ENCODE data around the gene C16orf96.

C16orf96 gene

DNA sequence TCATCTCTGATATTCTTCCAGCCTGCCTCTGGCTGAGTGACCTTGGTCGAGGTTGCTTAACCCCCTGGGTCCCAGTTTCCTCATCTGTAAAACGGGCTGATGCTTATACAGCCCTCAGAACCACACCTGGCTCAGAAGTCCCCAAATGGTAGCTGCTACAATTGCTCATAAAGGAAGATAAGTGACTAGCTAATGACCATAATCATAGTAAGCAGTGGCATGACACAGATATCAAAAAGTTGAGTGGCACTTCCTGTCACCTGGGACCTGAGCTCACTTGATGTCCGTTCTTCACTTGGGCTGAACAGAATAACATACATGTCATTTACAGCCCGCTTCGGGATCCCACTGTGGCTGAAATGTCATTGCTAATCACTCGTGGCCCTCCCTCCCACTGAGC lies 70.3 kb downstream of the C16orf96 start:
- Histone ChIP-seq H3K36me3 (ENCODE audit: insufficient read depth, low read depth, low read length) (0 out of 2 replicates have a peak, but pooled peaks cover 6% of the 10 kb centered on the region), H3K27ac (ENCODE audit: low read length) (no peak overlapping the region), H3K9ac (ENCODE audit: low read depth, low read length) (no peak overlapping the region), H3K4me1 (ENCODE audit: insufficient read depth, low read length) (0 out of 2 replicates have a peak, but pooled peaks cover 6% of the 10 kb centered on the region), H3K9me3 (ENCODE audit: insufficient read depth, low read depth, low read length) (peaks cover 4% of the 10 kb centered on the region), H3K4me3 (ENCODE audit: low read length) (peak overlapping the region; percentile 97; the same call in 1 of the 2 replicates), H3K27me3 (ENCODE audit: insufficient read depth, low read length) (no peaks in the 10 kb centered on the region)

DNA sequence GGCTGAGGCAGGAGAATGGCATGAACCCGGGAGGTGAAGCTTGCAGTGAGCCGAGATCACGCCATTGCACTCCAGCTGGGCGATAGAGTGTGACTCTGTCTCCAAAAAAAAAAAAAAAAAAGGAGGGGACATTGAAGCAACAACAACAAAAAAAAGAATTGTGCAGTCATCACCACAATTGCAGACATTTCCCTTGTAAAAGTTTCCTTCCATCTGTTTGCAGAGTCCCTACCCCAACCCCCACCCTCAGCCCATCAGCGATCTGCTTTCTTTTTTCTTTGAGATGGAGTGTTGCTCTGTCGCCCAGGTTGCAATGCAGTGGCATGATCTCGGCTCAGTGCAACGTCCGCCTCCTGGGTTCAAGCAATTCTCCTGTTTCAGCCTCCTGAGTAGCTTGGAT lies 72.1 kb downstream of the C16orf96 start:
- Histone ChIP-seq H3K9me3 (ENCODE audit: insufficient read depth, low read depth, low read length) (peaks cover 8% of the 10 kb centered on the region), H3K9ac (ENCODE audit: low read depth, low read length) (no peak overlapping the region), H3K27me3 (ENCODE audit: insufficient read depth, low read length) (no peaks in the 10 kb centered on the region), H3K4me1 (ENCODE audit: insufficient read depth, low read length) (0 out of 2 replicates have a peak, but pooled peaks cover 6% of the 10 kb centered on the region), H3K36me3 (ENCODE audit: insufficient read depth, low read depth, low read length) (0 out of 2 replicates have a peak, but pooled peaks cover 6% of the 10 kb centered on the region), H3K4me3 (ENCODE audit: low read length) (no peak overlapping the region), H3K27ac (ENCODE audit: low read length) (no peak overlapping the region)

DNA sequence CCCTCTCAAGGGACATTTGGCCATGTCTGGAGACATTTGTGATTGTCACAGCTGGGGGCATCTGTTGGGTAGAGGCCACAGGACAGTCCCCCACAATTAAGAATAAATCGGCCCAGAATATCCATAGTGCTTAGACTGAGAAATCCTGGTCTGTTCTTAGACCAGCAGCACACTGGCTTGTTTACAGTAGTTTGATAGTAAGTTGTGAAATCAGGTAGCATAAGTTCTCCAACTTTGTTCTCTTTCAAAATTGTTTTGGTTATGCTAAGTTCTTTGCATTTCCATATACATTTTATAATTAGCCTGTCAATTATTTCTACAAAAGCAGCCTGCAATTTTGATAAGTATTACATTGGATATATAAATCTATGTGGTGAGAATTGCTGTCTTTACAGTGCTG lies 75.3 kb downstream of the C16orf96 start:
- peaks cover 13% of the 10 kb centered on the region; the same call in 1 of the 2 replicates for H3K36me3 ChIP-seq (ENCODE audit: insufficient read depth, low read depth, low read length)
- H3K9me3 ChIP-seq (ENCODE audit: insufficient read depth, low read depth, low read length): peaks cover 8% of the 10 kb centered on the region
- H3K27ac ChIP-seq (ENCODE audit: low read length): no peak overlapping the region
- H3K9ac ChIP-seq (ENCODE audit: low read depth, low read length): no peak overlapping the region
- no peak overlapping the region for H3K4me3 ChIP-seq (ENCODE audit: low read length)
- no peaks in the 10 kb centered on the region for H3K27me3 ChIP-seq (ENCODE audit: insufficient read depth, low read length)
- H3K4me1 ChIP-seq (ENCODE audit: insufficient read depth, low read length): no peaks in the 10 kb centered on the region

DNA sequence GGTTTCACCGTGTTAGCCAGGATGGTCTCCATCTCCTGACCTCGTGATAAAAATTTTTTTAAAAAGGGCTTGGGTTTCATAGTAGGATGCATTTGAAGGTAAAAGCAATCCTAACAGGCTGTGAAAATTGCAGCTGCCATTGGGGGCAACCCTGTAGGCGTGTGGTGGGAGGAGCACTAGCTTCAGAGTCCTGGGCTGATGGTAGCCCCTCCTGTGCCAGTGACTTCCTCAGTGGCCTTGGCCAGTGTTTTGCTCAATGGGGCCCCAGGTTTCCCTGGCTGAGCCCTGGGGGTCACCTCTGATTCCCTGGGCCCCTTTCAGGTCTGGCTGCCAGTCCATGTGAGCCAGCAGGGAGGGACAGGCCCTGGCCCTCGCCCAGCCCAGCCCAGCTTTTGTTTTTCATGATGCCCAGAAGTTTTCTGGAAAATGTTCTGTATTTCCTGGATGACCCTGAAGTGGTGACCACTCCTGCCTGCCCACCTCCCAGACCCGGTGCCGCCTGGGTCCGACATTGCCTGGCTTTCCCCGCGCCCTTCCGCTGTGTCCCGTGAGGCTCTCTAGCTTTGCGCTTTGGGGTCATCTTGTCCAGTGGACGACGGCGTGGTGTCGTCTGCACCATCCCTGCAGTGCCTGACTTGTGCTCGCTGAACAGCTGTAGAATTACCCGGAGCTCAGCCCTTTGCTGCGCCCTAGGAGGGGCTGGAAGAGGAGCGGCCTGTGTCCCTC lies 77.9 kb downstream of the C16orf96 start:
- H3K9ac ChIP-seq (ENCODE audit: low read depth, low read length): no peak overlapping the region
- H3K36me3 ChIP-seq (ENCODE audit: insufficient read depth, low read depth, low read length): peaks cover 7% of the 10 kb centered on the region; the same call in 1 of the 2 replicates
- no peak overlapping the region for H3K4me3 ChIP-seq (ENCODE audit: low read length)
- H3K27me3 ChIP-seq (ENCODE audit: insufficient read depth, low read length): no peaks in the 10 kb centered on the region
- no peaks in the 10 kb centered on the region for H3K4me1 ChIP-seq (ENCODE audit: insufficient read depth, low read length)
- H3K27ac ChIP-seq (ENCODE audit: low read length): no peak overlapping the region
- H3K9me3 ChIP-seq (ENCODE audit: insufficient read depth, low read depth, low read length): peaks cover 8% of the 10 kb centered on the region

DNA sequence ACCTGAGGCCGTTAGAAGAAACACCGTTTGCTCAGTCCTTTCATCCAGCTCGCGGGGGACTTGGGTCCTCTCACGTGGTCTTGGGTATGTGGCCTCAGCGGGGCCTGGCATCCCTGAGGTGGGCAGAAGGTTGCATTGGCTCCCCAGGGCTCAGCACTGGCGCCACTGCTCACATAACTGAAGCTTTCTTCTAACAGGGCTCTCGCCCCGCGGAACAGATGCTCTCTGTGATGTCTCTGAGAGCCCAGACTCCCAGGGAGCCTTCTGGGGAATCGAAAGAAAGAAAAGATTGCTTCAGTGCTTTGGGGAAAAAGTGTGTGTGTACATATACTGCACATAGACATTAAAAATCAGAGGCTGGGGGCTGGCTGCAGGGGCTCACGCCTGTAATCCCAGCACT lies 78.6 kb downstream of the C16orf96 start:
- Histone ChIP-seq H3K4me3 (ENCODE audit: low read length) (no peak overlapping the region), H3K4me1 (ENCODE audit: insufficient read depth, low read length) (no peaks in the 10 kb centered on the region), H3K27me3 (ENCODE audit: insufficient read depth, low read length) (no peaks in the 10 kb centered on the region), H3K9me3 (ENCODE audit: insufficient read depth, low read depth, low read length) (peaks cover 8% of the 10 kb centered on the region), H3K36me3 (ENCODE audit: insufficient read depth, low read depth, low read length) (peaks cover 7% of the 10 kb centered on the region; the same call in 1 of the 2 replicates), H3K9ac (ENCODE audit: low read depth, low read length) (no peak overlapping the region), H3K27ac (ENCODE audit: low read length) (no peak overlapping the region)

DNA sequence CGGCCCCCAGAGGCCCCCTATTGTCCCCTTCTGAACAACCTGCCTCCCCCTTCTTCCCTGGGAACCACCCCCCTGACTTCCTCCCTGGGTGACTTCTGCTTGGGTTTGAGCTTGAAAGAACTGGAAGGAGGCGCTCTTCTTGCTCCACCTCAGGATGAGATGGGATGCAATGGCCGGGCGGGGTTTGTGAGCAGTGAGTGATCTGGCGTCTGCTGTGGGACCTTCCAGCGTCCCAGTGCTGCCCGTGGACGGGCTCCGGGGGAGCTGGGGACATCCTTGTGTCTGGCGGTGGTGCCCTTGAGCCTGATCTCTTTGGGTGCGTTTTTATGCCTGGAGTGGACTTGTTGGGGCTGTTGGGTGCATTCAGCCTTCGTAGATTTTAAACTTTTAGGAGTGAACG lies 80.1 kb downstream of the C16orf96 start:
- peaks cover 6% of the 10 kb centered on the region for H3K9me3 ChIP-seq (ENCODE audit: insufficient read depth, low read depth, low read length)
- no peak overlapping the region for H3K4me3 ChIP-seq (ENCODE audit: low read length)
- H3K4me1 ChIP-seq (ENCODE audit: insufficient read depth, low read length): no peaks in the 10 kb centered on the region
- H3K27me3 ChIP-seq (ENCODE audit: insufficient read depth, low read length): no peaks in the 10 kb centered on the region
- H3K9ac ChIP-seq (ENCODE audit: low read depth, low read length): no peak overlapping the region; the same call in 1 of the 2 replicates
- peaks cover 7% of the 10 kb centered on the region; the same call in 1 of the 2 replicates for H3K36me3 ChIP-seq (ENCODE audit: insufficient read depth, low read depth, low read length)
- H3K27ac ChIP-seq (ENCODE audit: low read length): no peak overlapping the region

DNA sequence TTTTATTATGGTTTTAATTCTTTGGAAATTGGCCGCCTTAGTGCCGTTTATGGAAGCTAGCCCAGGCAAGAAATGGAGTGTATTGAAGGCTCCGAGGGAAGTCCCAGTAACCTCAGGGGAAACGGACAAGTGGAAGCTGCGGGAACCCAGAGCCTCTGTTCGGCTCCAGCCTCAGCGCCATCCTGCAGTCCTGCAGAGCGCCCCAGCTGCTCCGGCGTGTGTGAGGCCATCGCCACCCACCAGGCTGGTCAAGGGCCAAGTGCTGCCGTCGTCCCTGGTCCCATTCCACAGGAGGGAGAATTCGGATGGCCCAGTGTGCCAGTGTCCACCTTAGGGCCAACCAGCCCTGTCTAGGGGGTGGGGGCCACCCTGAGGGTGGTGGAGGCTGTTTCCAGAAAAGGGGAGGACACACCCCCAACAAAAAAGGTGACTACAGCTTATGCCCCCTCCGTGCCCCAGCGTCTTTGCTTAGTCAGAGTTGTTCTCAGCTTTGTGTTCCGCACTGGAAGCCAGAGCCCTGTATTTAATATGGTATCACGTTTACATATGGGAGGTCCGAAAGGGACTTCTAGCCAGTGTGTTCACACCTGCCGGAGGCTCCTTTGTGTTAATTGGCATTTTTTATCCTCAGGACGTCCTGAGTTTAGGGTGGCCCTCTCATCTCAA lies 81.5 kb downstream of the C16orf96 start:
- no peak overlapping the region for H3K27ac ChIP-seq (ENCODE audit: low read length)
- H3K9me3 ChIP-seq (ENCODE audit: insufficient read depth, low read depth, low read length): no peaks in the 10 kb centered on the region
- no peaks in the 10 kb centered on the region for H3K27me3 ChIP-seq (ENCODE audit: insufficient read depth, low read length)
- no peak overlapping the region for H3K9ac ChIP-seq (ENCODE audit: low read depth, low read length)
- H3K4me3 ChIP-seq (ENCODE audit: low read length): no peak overlapping the region
- no peaks in the 10 kb centered on the region for H3K4me1 ChIP-seq (ENCODE audit: insufficient read depth, low read length)
- peaks cover 7% of the 10 kb centered on the region; the same call in 1 of the 2 replicates for H3K36me3 ChIP-seq (ENCODE audit: insufficient read depth, low read depth, low read length)

DNA sequence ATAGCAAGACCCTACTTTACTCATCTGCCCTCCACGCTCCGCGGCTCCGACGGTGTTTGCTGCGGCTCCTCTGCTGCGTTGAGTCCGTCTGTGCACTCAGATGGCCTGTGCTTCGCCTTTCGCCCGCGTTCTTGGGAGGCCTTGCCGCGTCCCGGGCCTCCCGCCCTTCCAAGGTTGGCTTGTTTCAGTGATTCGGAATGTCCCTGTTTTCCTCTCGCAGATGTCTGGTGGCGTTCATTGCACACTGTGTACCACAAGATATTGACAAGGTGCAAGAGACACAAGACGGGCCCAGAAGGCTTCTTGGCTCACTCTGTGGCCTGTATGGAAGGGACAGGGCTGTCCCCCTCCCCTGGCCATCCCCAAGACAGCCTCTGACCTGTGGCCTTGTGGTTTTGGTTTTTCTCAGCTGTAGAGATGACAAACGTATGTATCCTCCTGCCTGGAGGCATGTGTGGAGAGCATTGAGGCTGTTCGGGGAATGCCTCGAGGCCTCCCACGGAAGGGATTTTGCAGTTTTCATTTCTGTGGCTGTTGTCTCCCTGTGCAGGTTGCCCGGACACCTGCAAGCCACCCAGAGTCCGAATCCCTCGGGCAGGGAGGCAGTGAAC lies 83.9 kb downstream of the C16orf96 start:
- H3K27ac ChIP-seq (ENCODE audit: low read length): no peak overlapping the region
- no peak overlapping the region for H3K9ac ChIP-seq (ENCODE audit: low read depth, low read length)
- no peaks in the 10 kb centered on the region for H3K4me1 ChIP-seq (ENCODE audit: insufficient read depth, low read length)
- no peaks in the 10 kb centered on the region for H3K9me3 ChIP-seq (ENCODE audit: insufficient read depth, low read depth, low read length)
- no peaks in the 10 kb centered on the region for H3K27me3 ChIP-seq (ENCODE audit: insufficient read depth, low read length)
- peaks cover under 1% of the 10 kb centered on the region; the same call in 1 of the 2 replicates for H3K36me3 ChIP-seq (ENCODE audit: insufficient read depth, low read depth, low read length)
- H3K4me3 ChIP-seq (ENCODE audit: low read length): no peak overlapping the region

DNA sequence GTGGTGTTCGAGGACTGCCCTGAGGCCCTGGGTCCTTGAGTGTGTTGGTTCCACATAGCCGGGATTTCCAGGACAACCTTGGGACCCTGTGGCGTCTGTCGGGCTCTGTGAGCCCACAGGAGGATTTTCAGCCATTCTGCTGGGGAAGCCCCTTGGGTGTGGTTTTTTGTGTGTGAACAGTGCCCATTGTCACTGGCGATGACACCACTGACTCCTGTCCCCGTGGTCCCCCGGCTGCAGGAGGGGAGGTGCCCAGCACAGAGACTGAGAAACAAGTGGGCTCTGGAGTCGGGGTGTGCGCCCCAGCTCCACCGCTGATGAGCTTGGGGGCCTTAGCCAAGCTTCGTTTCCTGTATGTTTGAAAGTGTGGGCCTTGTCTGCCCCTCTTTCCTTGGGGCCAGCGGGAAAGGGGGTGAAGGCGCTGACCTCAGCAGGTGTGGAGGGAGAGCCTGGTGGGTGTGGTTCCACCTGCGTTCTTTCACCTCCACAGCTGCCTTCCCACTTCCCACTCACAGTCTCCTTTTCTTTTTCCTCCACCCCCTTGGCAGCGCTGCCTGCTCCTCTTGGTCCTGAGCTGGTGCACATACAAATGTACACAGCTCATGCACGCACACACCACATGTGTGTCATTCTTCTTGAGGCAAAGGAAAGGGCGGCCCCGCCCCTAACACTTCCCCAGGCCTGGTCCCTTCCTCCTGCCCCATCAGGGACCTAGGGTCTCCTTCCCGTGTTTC lies 84.6 kb downstream of the C16orf96 start:
- Histone ChIP-seq H3K4me3 (ENCODE audit: low read length) (no peak overlapping the region), H3K9ac (ENCODE audit: low read depth, low read length) (no peak overlapping the region), H3K36me3 (ENCODE audit: insufficient read depth, low read depth, low read length) (no peaks in the 10 kb centered on the region), H3K27me3 (ENCODE audit: insufficient read depth, low read length) (no peaks in the 10 kb centered on the region), H3K27ac (ENCODE audit: low read length) (no peak overlapping the region), H3K4me1 (ENCODE audit: insufficient read depth, low read length) (no peaks in the 10 kb centered on the region), H3K9me3 (ENCODE audit: insufficient read depth, low read depth, low read length) (no peaks in the 10 kb centered on the region)

DNA sequence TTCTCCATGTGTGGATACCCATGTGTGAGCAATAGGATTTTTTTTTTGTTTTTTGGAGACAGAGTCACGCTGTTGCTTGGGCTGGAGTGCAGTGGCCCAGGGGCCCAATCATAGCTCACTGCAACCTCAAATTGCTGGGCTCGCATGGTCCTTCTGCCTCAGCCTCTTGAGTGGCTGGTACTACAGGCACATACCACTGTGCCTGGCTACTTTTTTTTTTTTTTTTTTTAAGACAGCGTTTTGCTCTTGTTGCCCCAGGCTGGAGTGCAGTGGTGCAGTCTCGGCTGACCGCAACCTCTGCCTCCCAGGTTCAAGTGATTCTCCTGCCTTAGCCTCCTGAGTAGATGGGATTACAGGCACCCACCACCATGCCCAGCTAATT lies 85.2 kb downstream of the C16orf96 start:
- H3K4me1 ChIP-seq (ENCODE audit: insufficient read depth, low read length): no peaks in the 10 kb centered on the region
- H3K9ac ChIP-seq (ENCODE audit: low read depth, low read length): no peak overlapping the region
- no peak overlapping the region for H3K4me3 ChIP-seq (ENCODE audit: low read length)
- H3K27ac ChIP-seq (ENCODE audit: low read length): no peak overlapping the region
- no peaks in the 10 kb centered on the region for H3K36me3 ChIP-seq (ENCODE audit: insufficient read depth, low read depth, low read length)
- no peaks in the 10 kb centered on the region for H3K27me3 ChIP-seq (ENCODE audit: insufficient read depth, low read length)
- H3K9me3 ChIP-seq (ENCODE audit: insufficient read depth, low read depth, low read length): no peaks in the 10 kb centered on the region

DNA sequence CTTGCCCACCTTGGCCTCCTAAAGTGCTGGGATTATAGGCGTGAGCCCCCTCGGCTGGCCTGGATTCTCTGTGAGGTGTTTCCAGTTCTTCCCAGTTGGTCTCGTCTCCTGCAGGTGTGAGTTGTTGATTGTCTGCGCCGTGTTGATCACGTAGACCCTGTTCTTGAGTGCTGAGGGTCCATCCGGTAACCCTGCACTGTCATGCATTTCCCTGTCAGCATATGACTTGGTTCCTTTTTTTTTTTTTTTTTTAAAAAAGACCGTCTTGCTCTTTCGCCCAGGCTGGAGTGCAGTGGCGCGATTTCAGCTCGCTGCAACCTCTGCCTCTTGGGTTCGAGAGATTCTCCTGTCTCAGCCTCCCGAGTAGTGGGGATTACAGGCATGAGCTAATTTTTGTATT lies 85.8 kb downstream of the C16orf96 start:
- Histone ChIP-seq H3K4me3 (ENCODE audit: low read length) (no peak overlapping the region), H3K27ac (ENCODE audit: low read length) (no peak overlapping the region), H3K36me3 (ENCODE audit: insufficient read depth, low read depth, low read length) (no peaks in the 10 kb centered on the region), H3K9me3 (ENCODE audit: insufficient read depth, low read depth, low read length) (no peaks in the 10 kb centered on the region), H3K27me3 (ENCODE audit: insufficient read depth, low read length) (no peaks in the 10 kb centered on the region), H3K4me1 (ENCODE audit: insufficient read depth, low read length) (no peaks in the 10 kb centered on the region), H3K9ac (ENCODE audit: low read depth, low read length) (no peak overlapping the region)

Data from iPS-20b (cell line).